KMS-11 (cell line): ENCODE measurements around the gene SRP9.

Experiments used
- H2AFZ ChIP-seq: fragments of 200-600 bp; sonication (generic); 2 replicates; pipeline ENCODE4 v1.6.1; 2016; ENCODE audit warnings: antibody characterized with exemption, mixed run types, low read depth
- H3K27ac ChIP-seq: fragments of 200-600 bp; sonication (generic); 2 replicates; pipeline ENCODE4 v1.6.1; 2016; ENCODE audit warnings: mild to moderate bottlenecking, mixed run types
- H3K27me3 ChIP-seq: fragments of 200-600 bp; sonication (generic); 2 replicates; pipeline ENCODE4 v1.6.1; 2017; ENCODE audit warnings: mild to moderate bottlenecking, low read depth, mixed run types, moderate library complexity; ENCODE audit not compliant: insufficient read depth
- H3K36me3 ChIP-seq: fragments of 200-600 bp; sonication (generic); 2 replicates; pipeline ENCODE4 v1.6.1; 2017; ENCODE audit warnings: mild to moderate bottlenecking, mixed run types; ENCODE audit not compliant: insufficient read depth
- H3K4me1 ChIP-seq: fragments of 200-600 bp; sonication (generic); 2 replicates; pipeline ENCODE4 v1.6.1; 2016; ENCODE audit warnings: mild to moderate bottlenecking, low read depth, mixed run types; ENCODE audit not compliant: poor library complexity, severe bottlenecking
- H3K4me2 ChIP-seq: fragments of 200-600 bp; sonication (generic); 2 replicates; pipeline ENCODE4 v1.7.0; 2016; ENCODE audit warnings: mild to moderate bottlenecking, mixed run types
- H3K4me3 ChIP-seq: fragments of 200-600 bp; sonication (generic); IDR thresholded peaks from 2 replicates; pipeline ENCODE4 v1.6.1; 2017; ENCODE audit warnings: low read depth, low read length, mixed read lengths; ENCODE audit not compliant: insufficient read depth
- H3K79me2 ChIP-seq: fragments of 200-600 bp; sonication (generic); 2 replicates; pipeline ENCODE4 v1.6.1; 2016; ENCODE audit warnings: low read depth, mixed run types; ENCODE audit not compliant: insufficient read depth
- H3K9ac ChIP-seq: fragments of 200-600 bp; sonication (generic); 2 replicates; pipeline ENCODE4 v1.6.1; 2016; ENCODE audit warnings: mild to moderate bottlenecking, mixed run types
- H4K20me1 ChIP-seq: fragments of 200-600 bp; sonication (generic); 2 replicates; pipeline ENCODE4 v1.6.1; 2016; ENCODE audit warnings: mild to moderate bottlenecking, mixed run types; ENCODE audit not compliant: insufficient read depth
- TF ChIP-seq, protein P1 (sequence below): fragments of 200-600 bp; sonication (generic); conservative IDR thresholded peaks from 2 replicates; pipeline ENCODE4 v1.6.1; 2017; ENCODE audit warnings: low read depth, mild to moderate bottlenecking, antibody characterized with exemption, low read length, moderate library complexity, mixed read lengths

SRP9 gene

DNA sequence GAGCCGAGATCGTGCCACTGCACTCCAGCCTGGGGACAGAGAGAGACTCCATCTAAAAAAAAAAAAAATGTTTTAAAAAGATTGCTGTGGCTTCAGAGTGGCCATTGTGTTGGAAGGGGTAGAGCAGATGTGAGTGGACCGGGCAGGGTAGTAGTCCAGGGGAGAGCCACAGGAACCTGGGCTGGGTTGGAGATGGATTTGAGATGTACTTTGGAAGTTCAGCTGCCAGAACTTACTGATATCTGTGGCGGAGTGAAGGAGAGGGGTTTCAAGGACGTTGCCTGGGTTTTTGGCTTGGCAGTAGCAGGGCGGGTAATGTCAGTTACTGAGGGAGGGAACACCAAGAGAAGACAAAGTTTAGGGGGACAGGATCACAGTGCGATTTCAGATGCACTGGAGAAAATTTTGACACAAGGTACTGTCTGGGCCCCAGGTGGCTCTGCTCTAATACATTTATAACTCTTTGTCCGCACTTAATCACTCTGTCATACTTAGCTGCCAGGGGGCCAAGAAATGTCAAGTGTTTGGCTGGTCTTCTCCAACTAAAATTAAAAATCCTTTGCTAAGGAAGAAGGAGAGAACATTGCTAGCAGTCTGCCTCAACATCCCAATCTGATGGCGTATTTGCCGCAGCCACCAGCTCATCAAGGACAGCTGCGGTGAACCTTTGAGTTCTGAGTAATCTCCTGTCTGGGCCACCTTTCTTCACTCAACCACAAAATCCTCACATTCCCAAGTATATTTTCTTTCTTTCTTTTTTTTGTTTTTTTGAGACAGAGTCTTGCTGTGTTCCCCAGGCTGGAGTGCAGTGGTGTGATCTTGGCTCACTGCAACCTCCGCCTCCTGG lies 41.9 kb downstream of the SRP9 start:
- no peak overlapping the region for H3K4me2 ChIP-seq
- no peaks in the 10 kb centered on the region for H3K79me2 ChIP-seq
- no peaks in the 10 kb centered on the region for H3K36me3 ChIP-seq
- H2AFZ ChIP-seq, result no peak overlapping the region
- no peaks in the 10 kb centered on the region for H4K20me1 ChIP-seq
- no peak overlapping the region for H3K27ac ChIP-seq
- TF ChIP-seq, protein P1, sequence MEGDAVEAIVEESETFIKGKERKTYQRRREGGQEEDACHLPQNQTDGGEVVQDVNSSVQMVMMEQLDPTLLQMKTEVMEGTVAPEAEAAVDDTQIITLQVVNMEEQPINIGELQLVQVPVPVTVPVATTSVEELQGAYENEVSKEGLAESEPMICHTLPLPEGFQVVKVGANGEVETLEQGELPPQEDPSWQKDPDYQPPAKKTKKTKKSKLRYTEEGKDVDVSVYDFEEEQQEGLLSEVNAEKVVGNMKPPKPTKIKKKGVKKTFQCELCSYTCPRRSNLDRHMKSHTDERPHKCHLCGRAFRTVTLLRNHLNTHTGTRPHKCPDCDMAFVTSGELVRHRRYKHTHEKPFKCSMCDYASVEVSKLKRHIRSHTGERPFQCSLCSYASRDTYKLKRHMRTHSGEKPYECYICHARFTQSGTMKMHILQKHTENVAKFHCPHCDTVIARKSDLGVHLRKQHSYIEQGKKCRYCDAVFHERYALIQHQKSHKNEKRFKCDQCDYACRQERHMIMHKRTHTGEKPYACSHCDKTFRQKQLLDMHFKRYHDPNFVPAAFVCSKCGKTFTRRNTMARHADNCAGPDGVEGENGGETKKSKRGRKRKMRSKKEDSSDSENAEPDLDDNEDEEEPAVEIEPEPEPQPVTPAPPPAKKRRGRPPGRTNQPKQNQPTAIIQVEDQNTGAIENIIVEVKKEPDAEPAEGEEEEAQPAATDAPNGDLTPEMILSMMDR, result no peak
- no peak overlapping the region for H3K9ac ChIP-seq
- peaks cover 15% of the 10 kb centered on the region for H3K4me1 ChIP-seq
- H3K27me3 ChIP-seq, result no peaks in the 10 kb centered on the region
- H3K4me3 ChIP-seq, result no peak overlapping the region

DNA sequence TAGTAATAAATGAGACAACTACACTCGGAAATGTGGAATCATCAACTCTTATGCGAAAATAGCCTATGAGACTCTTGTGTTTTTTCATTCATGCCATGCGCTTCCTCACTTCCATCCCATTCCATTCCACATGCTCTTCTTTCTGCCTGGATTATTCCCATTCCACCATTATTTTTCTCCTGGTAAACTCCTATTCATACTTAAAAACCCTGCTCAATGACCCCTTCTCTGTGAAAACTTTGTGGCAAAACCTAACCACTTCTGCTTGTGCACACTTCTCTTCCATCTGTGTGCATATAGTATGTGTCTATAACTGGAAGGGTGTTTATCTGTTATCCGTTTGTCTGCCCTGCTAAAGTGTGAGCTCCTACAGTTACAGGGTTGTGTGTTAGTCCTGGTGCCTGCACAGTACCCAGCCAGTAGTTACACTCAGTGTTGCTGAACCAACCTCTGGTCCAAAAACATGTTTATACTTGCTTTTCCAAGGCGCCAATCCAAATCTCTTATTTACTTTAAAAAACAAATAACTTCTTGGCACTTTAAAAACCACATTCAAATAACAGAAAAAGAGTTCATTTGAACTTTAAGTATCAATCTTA lies 43.0 kb downstream of the SRP9 start:
- Histone ChIP-seq H2AFZ (no peak overlapping the region), H3K27ac (no peak overlapping the region), H3K4me2 (no peak overlapping the region), H3K27me3 (no peaks in the 10 kb centered on the region), H3K4me3 (no peak overlapping the region), H3K4me1 (peaks cover 15% of the 10 kb centered on the region), H3K36me3 (no peaks in the 10 kb centered on the region), H3K79me2 (no peaks in the 10 kb centered on the region), H4K20me1 (no peaks in the 10 kb centered on the region), H3K9ac (no peak overlapping the region)
- TF ChIP-seq, protein P1, result no peak

DNA sequence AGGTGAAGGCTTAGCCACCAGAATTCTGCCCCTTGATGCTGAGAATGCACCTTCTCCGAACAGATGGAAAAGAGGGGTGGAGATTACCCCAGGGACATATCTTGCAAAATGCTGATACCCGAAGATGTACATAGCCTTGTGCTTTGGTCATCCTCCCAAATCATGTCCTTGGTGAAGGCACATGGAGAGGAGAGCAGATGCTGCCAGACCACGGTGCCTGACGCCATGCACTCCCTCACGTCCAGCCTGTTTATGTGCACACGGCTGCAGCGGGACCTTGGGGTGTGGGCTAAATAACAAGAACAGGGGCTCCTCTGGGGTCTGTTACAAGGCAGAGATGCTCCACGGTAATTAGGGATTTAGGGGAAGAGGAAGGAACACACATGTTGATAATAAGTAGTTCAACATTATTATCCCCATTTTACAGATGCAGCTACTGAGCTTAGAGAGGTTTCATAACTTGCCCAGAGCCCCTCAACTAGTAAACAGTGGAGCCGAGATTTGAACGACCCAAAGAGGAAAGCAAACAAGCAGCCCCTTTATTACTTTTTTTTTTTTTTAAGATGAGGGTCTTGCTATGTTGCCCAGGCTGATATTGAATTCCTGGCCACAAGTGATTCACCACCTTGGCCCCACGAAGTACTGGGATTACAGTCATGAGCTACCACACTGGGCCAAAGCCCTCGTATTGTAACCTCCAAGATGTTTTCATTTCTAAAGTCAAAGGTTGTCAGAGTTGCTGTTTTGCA lies 45.2 kb downstream of the SRP9 start:
- H2AFZ ChIP-seq, result no peak overlapping the region
- H3K4me1 ChIP-seq, result peaks cover 5% of the 10 kb centered on the region
- no peak overlapping the region for H3K9ac ChIP-seq
- H3K79me2 ChIP-seq, result no peaks in the 10 kb centered on the region
- H3K36me3 ChIP-seq, result no peaks in the 10 kb centered on the region
- H3K27ac ChIP-seq, result no peak overlapping the region
- no peak overlapping the region for H3K4me2 ChIP-seq
- H3K27me3 ChIP-seq, result no peaks in the 10 kb centered on the region
- H4K20me1 ChIP-seq, result no peaks in the 10 kb centered on the region
- TF ChIP-seq, protein P1, result no peak
- H3K4me3 ChIP-seq, result no peak overlapping the region

DNA sequence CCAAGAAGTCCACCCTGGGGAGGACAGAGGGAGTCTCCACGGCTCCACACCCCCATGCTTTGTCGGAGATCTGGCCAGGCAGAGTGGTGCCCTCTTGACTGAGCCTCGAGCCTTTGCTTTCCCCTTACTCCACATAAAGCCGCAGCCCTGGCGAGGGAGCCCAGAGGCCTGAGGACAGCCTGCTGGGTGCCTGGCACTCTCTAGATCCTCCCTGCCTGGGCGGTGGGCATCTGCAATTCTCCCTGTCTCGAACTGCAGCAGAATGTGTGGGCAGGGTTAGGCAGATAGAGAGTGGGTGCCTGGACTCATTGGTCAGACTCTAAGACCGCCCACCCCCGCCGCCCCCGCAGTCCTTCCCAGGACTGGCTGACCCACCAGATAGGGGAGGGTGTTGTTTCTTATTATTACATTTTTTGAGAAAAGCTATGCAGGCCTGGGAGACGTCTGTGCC lies 46.2 kb downstream of the SRP9 start:
- Histone ChIP-seq H3K4me1 (no peaks in the 10 kb centered on the region), H3K36me3 (no peaks in the 10 kb centered on the region), H2AFZ (no peak overlapping the region), H4K20me1 (no peaks in the 10 kb centered on the region), H3K27me3 (no peaks in the 10 kb centered on the region), H3K4me3 (no peak overlapping the region), H3K27ac (no peak overlapping the region), H3K79me2 (no peaks in the 10 kb centered on the region), H3K4me2 (no peak overlapping the region), H3K9ac (no peak overlapping the region)
- TF ChIP-seq, protein P1, result no peak
